Measurements from ENCODE around the gene TGM1. TPM values are rescaled to one million over a fixed set of nuclear protein-coding genes. Genes with fewer than 3 reads are reported as not detected.
"Not testable (repeated sequence)": the region's sequence is repeated elsewhere in the genome, so short reads cannot be mapped to it uniquely, and the experiment has no call there.

TGM1 gene
- total and polyA plus RNA-seq, 2 experiments from 2014 or later = 0.31 to 0.63 TPM

DNA sequence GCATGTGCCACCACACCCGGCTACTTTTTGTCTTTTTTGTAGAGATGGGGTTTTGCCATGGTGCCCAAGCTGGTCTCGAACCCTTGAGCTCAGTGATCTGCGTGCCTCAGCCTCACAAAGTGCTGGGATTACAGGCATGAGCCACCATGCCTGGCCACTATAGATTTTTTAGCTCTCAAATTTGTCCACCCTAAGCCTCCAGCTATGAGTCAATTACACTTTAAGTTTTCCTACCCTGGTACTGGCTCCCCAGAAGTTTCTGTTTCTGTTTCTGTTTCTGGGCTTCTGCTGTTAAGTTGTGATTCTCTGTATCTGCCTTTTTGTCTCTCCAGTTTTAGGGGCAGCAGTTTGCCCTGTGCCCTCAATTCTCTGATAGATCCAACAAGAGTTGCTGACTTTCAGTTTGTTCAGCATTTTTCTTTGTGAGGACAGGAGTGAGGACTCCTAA, 16.2 kb downstream of the TGM1 start:
- no peak overlapping the region for H2AFZ ChIP-seq
- no peak overlapping the region for H3K4me3 Mint-ChIP-seq
- H3K27ac Mint-ChIP-seq = no peak overlapping the region

DNA sequence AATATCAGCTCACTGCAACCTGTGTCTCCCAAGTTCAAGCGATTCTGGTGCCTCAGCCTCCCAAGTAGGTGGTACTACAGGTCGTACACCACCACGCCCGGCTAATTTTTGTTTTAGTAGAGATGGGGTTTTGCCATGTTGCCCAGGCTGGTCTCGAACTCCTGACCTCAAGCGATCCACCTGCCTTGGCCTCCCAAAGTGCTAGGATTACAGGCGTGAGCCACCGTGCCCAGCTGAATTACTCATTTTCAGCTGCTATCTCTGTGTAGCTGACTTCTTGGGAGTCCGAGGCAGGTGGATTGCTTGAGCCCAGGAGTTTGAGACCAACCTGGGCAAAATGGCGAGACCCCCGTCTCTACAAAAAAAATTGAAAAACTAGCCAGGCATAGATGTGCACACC, 17.6 kb downstream of the TGM1 start:
- H3K4me3 Mint-ChIP-seq; H3K9me3 Mint-ChIP-seq; ATAC-seq; H3K4me2 ChIP-seq; H3K27me3 ChIP-seq (ENCODE audit: insufficient read depth); H3K36me3 ChIP-seq (ENCODE audit: insufficient read depth); H3K27ac Mint-ChIP-seq; H3K79me2 ChIP-seq (replicated peaks; ENCODE audit: insufficient read depth); H2AFZ ChIP-seq; H3K36me3 Mint-ChIP-seq (ENCODE audit: low read depth); H3K9me2 ChIP-seq (ENCODE audit: insufficient read depth); H3K4me1 Mint-ChIP-seq; H3K27ac ChIP-seq (ENCODE audit: low read depth); H4K20me1 ChIP-seq (replicated peaks; ENCODE audit: insufficient read depth); DNase-seq (ENCODE audit: low spot score); H3K4me3 ChIP-seq: not testable (repeated sequence)
- Histone ChIP-seq H3K4me1 (ENCODE audit: insufficient read depth) (peaks cover 10% of the 10 kb centered on the region), H3F3A (replicated peaks; ENCODE audit: low read depth) (peaks cover 11% of the 10 kb centered on the region)
- peaks cover 19% of the 10 kb centered on the region for H3K27me3 Mint-ChIP-seq (ENCODE audit: insufficient read depth, low read depth, poor library complexity)

More for the DNA sequence above, 16.2 kb downstream of the TGM1 start:
- Histone ChIP-seq H3K27me3 (ENCODE audit: insufficient read depth) (peaks cover 3% of the 10 kb centered on the region; the same call in 1 of the 2 replicates), H3K4me1 (ENCODE audit: insufficient read depth) (peaks cover 7% of the 10 kb centered on the region), H3F3A (replicated peaks; ENCODE audit: low read depth) (peaks cover 8% of the 10 kb centered on the region), H3K36me3 (ENCODE audit: insufficient read depth) (no peaks in the 10 kb centered on the region), H3K79me2 (replicated peaks; ENCODE audit: insufficient read depth) (no peaks in the 10 kb centered on the region), H3K4me3 (no peak overlapping the region), H4K20me1 (replicated peaks; ENCODE audit: insufficient read depth) (no peaks in the 10 kb centered on the region), H3K9me2 (ENCODE audit: insufficient read depth) (no peaks in the 10 kb centered on the region), H3K27ac (ENCODE audit: low read depth) (no peak overlapping the region), H3K4me2 (no peak overlapping the region)
- Mint-ChIP-seq H3K9me3 (no peaks in the 10 kb centered on the region), H3K27me3 (ENCODE audit: insufficient read depth, low read depth, poor library complexity) (peaks cover 22% of the 10 kb centered on the region), H3K4me1 (peaks cover 6% of the 10 kb centered on the region), H3K36me3 (ENCODE audit: low read depth) (peaks cover 3% of the 10 kb centered on the region; the same call in 1 of the 3 replicates)
- DNase-seq (ENCODE audit: low spot score) (no peak), ATAC-seq (no peak)
- TF ChIP-seq POLR2AphosphoS5 (IDR thresholded peaks at IDR 0.05; ENCODE audit: low read depth) = no peak
- TF ChIP-seq, protein P1, sequence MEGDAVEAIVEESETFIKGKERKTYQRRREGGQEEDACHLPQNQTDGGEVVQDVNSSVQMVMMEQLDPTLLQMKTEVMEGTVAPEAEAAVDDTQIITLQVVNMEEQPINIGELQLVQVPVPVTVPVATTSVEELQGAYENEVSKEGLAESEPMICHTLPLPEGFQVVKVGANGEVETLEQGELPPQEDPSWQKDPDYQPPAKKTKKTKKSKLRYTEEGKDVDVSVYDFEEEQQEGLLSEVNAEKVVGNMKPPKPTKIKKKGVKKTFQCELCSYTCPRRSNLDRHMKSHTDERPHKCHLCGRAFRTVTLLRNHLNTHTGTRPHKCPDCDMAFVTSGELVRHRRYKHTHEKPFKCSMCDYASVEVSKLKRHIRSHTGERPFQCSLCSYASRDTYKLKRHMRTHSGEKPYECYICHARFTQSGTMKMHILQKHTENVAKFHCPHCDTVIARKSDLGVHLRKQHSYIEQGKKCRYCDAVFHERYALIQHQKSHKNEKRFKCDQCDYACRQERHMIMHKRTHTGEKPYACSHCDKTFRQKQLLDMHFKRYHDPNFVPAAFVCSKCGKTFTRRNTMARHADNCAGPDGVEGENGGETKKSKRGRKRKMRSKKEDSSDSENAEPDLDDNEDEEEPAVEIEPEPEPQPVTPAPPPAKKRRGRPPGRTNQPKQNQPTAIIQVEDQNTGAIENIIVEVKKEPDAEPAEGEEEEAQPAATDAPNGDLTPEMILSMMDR (conservative IDR thresholded peaks at IDR 0.05; ENCODE audit: low read depth in 2 of 2) = no peak
- TF ChIP-seq, protein P2, sequence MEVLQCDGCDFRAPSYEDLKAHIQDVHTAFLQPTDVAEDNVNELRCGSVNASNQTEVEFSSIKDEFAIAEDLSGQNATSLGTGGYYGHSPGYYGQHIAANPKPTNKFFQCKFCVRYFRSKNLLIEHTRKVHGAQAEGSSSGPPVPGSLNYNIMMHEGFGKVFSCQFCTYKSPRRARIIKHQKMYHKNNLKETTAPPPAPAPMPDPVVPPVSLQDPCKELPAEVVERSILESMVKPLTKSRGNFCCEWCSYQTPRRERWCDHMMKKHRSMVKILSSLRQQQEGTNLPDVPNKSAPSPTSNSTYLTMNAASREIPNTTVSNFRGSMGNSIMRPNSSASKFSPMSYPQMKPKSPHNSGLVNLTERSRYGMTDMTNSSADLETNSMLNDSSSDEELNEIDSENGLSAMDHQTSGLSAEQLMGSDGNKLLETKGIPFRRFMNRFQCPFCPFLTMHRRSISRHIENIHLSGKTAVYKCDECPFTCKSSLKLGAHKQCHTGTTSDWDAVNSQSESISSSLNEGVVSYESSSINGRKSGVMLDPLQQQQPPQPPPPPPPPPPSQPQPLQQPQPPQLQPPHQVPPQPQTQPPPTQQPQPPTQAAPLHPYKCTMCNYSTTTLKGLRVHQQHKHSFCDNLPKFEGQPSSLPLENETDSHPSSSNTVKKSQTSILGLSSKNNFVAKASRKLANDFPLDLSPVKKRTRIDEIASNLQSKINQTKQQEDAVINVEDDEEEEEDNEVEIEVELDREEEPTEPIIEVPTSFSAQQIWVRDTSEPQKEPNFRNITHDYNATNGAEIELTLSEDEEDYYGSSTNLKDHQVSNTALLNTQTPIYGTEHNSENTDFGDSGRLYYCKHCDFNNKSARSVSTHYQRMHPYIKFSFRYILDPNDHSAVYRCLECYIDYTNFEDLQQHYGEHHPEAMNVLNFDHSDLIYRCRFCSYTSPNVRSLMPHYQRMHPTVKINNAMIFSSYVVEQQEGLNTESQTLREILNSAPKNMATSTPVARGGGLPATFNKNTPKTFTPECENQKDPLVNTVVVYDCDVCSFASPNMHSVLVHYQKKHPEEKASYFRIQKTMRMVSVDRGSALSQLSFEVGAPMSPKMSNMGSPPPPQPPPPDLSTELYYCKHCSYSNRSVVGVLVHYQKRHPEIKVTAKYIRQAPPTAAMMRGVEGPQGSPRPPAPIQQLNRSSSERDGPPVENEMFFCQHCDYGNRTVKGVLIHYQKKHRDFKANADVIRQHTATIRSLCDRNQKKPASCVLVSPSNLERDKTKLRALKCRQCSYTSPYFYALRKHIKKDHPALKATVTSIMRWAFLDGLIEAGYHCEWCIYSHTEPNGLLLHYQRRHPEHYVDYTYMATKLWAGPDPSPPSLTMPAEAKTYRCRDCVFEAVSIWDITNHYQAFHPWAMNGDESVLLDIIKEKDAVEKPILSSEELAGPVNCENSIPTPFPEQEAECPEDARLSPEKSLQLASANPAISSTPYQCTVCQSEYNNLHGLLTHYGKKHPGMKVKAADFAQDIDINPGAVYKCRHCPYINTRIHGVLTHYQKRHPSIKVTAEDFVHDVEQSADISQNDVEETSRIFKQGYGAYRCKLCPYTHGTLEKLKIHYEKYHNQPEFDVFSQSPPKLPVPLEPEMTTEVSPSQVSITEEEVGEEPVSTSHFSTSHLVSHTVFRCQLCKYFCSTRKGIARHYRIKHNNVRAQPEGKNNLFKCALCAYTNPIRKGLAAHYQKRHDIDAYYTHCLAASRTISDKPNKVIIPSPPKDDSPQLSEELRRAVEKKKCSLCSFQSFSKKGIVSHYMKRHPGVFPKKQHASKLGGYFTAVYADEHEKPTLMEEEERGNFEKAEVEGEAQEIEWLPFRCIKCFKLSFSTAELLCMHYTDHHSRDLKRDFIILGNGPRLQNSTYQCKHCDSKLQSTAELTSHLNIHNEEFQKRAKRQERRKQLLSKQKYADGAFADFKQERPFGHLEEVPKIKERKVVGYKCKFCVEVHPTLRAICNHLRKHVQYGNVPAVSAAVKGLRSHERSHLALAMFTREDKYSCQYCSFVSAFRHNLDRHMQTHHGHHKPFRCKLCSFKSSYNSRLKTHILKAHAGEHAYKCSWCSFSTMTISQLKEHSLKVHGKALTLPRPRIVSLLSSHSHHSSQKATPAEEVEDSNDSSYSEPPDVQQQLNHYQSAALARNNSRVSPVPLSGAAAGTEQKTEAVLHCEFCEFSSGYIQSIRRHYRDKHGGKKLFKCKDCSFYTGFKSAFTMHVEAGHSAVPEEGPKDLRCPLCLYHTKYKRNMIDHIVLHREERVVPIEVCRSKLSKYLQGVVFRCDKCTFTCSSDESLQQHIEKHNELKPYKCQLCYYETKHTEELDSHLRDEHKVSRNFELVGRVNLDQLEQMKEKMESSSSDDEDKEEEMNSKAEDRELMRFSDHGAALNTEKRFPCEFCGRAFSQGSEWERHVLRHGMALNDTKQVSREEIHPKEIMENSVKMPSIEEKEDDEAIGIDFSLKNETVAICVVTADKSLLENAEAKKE (CRISPR knock-in tag; IDR thresholded peaks at IDR 0.05) = no peak
